ENCODE data around the gene RPUSD3.

The RPUSD3 gene

DNA sequence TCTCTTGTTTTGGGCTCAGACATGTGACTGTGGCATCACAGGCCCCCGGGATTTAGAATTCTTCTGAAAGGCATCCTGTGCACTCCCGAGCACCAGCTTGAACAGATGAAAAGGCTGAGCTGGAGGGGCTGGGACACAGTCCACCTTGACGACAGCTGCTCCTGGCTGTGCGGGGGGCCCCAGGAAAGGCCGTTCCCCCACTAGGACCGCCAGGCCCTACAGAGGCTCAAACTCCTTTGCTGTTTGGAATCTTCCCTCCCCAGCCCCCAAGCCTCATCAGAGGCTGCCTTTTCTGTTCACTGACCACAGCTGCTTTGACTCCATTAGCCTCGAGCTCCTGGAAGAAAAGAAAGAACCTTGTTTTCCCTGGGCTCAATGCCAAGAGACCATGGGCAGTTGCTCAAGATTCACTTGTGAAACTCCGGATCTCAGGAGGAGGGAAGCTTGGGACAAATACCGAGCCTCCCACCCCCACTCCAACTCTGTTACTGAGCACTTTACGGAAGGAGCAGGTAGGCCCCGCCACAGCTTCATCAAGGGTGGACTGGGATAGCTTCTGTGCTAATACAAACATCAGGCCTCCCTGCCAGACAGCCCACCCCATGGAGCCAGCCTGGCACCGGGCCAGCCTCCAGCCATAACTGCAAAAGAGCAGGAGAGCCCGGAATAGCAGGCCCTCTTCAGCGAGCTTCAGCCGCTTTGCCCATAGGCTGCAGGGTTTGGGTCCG lies 20.6 kb upstream of the RPUSD3 start:
- Histone ChIP-seq H3K9ac (ENCODE audit: low read length) (no peak overlapping the region), H3K4me1 (ENCODE audit: low read length) (no peaks in the 10 kb centered on the region), H3K9me3 (replicated peaks; ENCODE audit: insufficient read depth, low read length) (no peaks in the 10 kb centered on the region), H3F3A (ENCODE audit: insufficient read depth, low read length) (no peaks in the 10 kb centered on the region), H4K20me1 (ENCODE audit: insufficient read depth, low read length) (no peaks in the 10 kb centered on the region), H3K9me2 (replicated peaks; ENCODE audit: insufficient read depth, low read length) (no peaks in the 10 kb centered on the region), H2AFZ (ENCODE audit: low read length) (no peak overlapping the region), H3K79me2 (ENCODE audit: low read length) (no peaks in the 10 kb centered on the region), H3K4me2 (ENCODE audit: low read depth, low read length) (no peak overlapping the region), H3K27me3 (replicated peaks; ENCODE audit: insufficient read depth, low read length) (no peaks in the 10 kb centered on the region), H3K36me3 (replicated peaks; ENCODE audit: insufficient read depth, low read length) (no peaks in the 10 kb centered on the region), H3K27ac (ENCODE audit: low read length) (no peak overlapping the region), H3K4me3 (ENCODE audit: low read length) (no peak overlapping the region)
- no peak for DNase-seq
- TF ChIP-seq EZH2phosphoT487 (IDR thresholded peaks at IDR 0.05; ENCODE audit: low read length), result no peak
- no peak for TF ChIP-seq EZH2 (optimal IDR thresholded peaks at IDR 0.05; ENCODE audit: low read depth, low read length)

DNA sequence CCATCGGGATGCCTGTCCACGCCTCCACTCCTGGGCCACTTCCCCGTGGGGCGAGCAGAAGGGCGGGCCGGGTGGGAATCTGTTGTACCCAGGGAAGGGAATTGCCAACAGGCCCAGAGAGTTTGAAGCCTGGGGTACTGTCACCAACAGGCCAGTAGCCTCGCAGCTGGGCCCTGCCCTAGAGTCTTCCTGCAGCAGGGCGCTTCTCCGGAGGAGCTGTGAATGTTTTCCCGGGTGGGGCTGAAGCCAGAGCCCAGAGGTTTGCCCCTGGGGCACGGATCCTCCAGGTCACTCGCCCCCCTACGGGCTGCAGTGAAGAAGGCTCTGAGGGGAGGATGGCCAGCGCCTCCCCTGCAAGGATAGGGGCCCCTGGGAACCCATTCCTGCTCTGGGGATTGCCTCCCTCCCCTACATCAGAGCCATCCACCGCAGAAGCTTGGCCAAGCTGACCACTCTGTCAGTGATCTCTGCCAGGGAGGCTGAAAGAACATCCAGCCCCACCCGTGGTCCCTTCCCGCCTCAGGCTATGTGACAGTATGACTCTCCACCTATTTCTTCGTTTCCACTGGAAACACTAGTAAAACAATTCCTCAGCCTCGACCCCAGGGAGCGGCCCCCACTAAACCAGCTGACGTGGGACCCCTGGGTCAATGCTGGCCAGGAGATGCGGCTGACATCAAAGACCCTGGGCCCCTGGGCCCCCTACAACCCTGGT lies 19.4 kb upstream of the RPUSD3 start:
- Histone ChIP-seq H4K20me1 (ENCODE audit: insufficient read depth, low read length) (no peaks in the 10 kb centered on the region), H3K36me3 (replicated peaks; ENCODE audit: insufficient read depth, low read length) (no peaks in the 10 kb centered on the region), H3K4me1 (ENCODE audit: low read length) (no peaks in the 10 kb centered on the region), H2AFZ (ENCODE audit: low read length) (no peak overlapping the region), H3K79me2 (ENCODE audit: low read length) (no peaks in the 10 kb centered on the region), H3K27me3 (replicated peaks; ENCODE audit: insufficient read depth, low read length) (no peaks in the 10 kb centered on the region), H3F3A (ENCODE audit: insufficient read depth, low read length) (no peaks in the 10 kb centered on the region), H3K4me3 (ENCODE audit: low read length) (no peak overlapping the region), H3K9me2 (replicated peaks; ENCODE audit: insufficient read depth, low read length) (no peaks in the 10 kb centered on the region), H3K27ac (ENCODE audit: low read length) (no peak overlapping the region), H3K9me3 (replicated peaks; ENCODE audit: insufficient read depth, low read length) (no peaks in the 10 kb centered on the region), H3K4me2 (ENCODE audit: low read depth, low read length) (no peak overlapping the region), H3K9ac (ENCODE audit: low read length) (no peak overlapping the region)
- TF ChIP-seq EZH2 (optimal IDR thresholded peaks at IDR 0.05; ENCODE audit: low read depth, low read length), result no peak
- TF ChIP-seq, protein P1, sequence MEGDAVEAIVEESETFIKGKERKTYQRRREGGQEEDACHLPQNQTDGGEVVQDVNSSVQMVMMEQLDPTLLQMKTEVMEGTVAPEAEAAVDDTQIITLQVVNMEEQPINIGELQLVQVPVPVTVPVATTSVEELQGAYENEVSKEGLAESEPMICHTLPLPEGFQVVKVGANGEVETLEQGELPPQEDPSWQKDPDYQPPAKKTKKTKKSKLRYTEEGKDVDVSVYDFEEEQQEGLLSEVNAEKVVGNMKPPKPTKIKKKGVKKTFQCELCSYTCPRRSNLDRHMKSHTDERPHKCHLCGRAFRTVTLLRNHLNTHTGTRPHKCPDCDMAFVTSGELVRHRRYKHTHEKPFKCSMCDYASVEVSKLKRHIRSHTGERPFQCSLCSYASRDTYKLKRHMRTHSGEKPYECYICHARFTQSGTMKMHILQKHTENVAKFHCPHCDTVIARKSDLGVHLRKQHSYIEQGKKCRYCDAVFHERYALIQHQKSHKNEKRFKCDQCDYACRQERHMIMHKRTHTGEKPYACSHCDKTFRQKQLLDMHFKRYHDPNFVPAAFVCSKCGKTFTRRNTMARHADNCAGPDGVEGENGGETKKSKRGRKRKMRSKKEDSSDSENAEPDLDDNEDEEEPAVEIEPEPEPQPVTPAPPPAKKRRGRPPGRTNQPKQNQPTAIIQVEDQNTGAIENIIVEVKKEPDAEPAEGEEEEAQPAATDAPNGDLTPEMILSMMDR (IDR thresholded peaks at IDR 0.05; ENCODE audit: low read length), result no peak
- TF ChIP-seq EZH2phosphoT487 (IDR thresholded peaks at IDR 0.05; ENCODE audit: low read length), result no peak
- DNase-seq, result no peak

DNA sequence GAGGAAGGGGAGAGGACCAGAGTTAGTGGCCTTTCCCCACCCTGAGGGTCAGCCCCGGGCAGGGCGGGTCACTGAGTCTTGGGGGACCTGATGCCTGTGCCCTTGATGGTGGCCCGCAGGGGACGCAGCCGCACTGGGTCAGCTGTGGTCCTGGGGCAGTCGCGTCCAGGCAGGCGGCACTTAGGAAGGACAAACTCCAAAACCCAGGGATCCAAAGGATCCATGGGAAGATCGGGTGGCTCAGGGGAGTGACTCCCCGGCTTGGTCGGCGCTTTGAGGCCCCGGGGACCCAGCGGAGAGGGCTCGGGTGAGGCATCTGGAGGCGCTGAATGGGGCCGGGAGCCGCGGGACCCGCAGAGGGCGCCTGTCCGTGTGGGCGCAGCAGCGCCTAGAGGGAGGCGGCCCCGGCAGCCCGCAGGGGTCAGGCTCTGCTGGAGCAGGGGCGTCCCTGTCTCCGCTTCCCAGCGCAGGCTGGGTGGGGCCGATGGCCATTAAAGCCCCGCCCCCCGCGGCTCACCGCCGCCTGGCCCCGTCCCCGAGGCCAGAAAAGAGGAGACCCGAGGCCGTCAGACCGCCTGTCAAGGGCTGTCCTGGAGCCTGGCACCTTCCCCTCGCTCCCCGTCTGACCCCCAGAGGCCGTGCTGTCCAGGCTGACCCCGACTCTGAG lies 18.7 kb upstream of the RPUSD3 start:
- Histone ChIP-seq H3K4me2 (ENCODE audit: low read depth, low read length) (peak overlapping the region; percentile 24; the same call in 1 of the 2 replicates), H3K27ac (ENCODE audit: low read length) (no peak overlapping the region), H3K79me2 (ENCODE audit: low read length) (no peaks in the 10 kb centered on the region), H3K9me2 (replicated peaks; ENCODE audit: insufficient read depth, low read length) (no peaks in the 10 kb centered on the region), H3K9ac (ENCODE audit: low read length) (no peak overlapping the region), H2AFZ (ENCODE audit: low read length) (0 out of 2 replicates have a peak overlapping the region, but pooled peaks have one; percentile 31), H3K27me3 (replicated peaks; ENCODE audit: insufficient read depth, low read length) (no peaks in the 10 kb centered on the region), H3K4me3 (ENCODE audit: low read length) (no peak overlapping the region), H3F3A (ENCODE audit: insufficient read depth, low read length) (no peaks in the 10 kb centered on the region), H3K36me3 (replicated peaks; ENCODE audit: insufficient read depth, low read length) (no peaks in the 10 kb centered on the region), H4K20me1 (ENCODE audit: insufficient read depth, low read length) (no peaks in the 10 kb centered on the region), H3K4me1 (ENCODE audit: low read length) (no peaks in the 10 kb centered on the region), H3K9me3 (replicated peaks; ENCODE audit: insufficient read depth, low read length) (no peaks in the 10 kb centered on the region)
- TF ChIP-seq EZH2 (optimal IDR thresholded peaks at IDR 0.05; ENCODE audit: low read depth, low read length), result no peak
- no peak for TF ChIP-seq EZH2phosphoT487 (IDR thresholded peaks at IDR 0.05; ENCODE audit: low read length)
- TF ChIP-seq, protein P1 (IDR thresholded peaks at IDR 0.05; ENCODE audit: low read length), result peak; percentile 8; the same call in 1 of the 2 replicates
- DNase-seq, result no peak

All from MM.1S (cell line).